HL-60 (cell line): Measurements from ENCODE around the gene RAMP2.

ENCODE experiments used
- CTCF ChIP-seq: IDR thresholded peaks from one replicate; pipeline ENCODE4 v1.5.1; 2011; ENCODE audit warnings: low read length, control low read depth, inconsistent platforms; ENCODE audit not compliant: insufficient read depth
- POLR2AphosphoS5 ChIP-seq: IDR thresholded peaks from 2 replicates; pipeline ENCODE4 v1.6.1; 2012; ENCODE audit warnings: low read depth
- SPI1 ChIP-seq: IDR thresholded peaks from 2 replicates; pipeline ENCODE4 v1.6.1; 2012; ENCODE audit warnings: low read depth, mild to moderate bottlenecking, borderline replicate concordance
- TF ChIP-seq, protein P1 (sequence below): IDR thresholded peaks from 2 replicates; pipeline ENCODE4 v1.6.1; 2012; ENCODE audit warnings: low read depth; ENCODE audit not compliant: insufficient replicate concordance

GRCh38 chr17:42774066-42774745 is 13.2 kb downstream of the RAMP2 start:
- no peak for TF ChIP-seq POLR2AphosphoS5
- TF ChIP-seq CTCF, result no peak
- TF ChIP-seq, protein P1, sequence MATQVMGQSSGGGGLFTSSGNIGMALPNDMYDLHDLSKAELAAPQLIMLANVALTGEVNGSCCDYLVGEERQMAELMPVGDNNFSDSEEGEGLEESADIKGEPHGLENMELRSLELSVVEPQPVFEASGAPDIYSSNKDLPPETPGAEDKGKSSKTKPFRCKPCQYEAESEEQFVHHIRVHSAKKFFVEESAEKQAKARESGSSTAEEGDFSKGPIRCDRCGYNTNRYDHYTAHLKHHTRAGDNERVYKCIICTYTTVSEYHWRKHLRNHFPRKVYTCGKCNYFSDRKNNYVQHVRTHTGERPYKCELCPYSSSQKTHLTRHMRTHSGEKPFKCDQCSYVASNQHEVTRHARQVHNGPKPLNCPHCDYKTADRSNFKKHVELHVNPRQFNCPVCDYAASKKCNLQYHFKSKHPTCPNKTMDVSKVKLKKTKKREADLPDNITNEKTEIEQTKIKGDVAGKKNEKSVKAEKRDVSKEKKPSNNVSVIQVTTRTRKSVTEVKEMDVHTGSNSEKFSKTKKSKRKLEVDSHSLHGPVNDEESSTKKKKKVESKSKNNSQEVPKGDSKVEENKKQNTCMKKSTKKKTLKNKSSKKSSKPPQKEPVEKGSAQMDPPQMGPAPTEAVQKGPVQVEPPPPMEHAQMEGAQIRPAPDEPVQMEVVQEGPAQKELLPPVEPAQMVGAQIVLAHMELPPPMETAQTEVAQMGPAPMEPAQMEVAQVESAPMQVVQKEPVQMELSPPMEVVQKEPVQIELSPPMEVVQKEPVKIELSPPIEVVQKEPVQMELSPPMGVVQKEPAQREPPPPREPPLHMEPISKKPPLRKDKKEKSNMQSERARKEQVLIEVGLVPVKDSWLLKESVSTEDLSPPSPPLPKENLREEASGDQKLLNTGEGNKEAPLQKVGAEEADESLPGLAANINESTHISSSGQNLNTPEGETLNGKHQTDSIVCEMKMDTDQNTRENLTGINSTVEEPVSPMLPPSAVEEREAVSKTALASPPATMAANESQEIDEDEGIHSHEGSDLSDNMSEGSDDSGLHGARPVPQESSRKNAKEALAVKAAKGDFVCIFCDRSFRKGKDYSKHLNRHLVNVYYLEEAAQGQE, result no peak
- TF ChIP-seq SPI1, result no peak
